Gastroesophageal sphincter (tissue), 4 donors: Measurements from ENCODE around the gene CELA2B. TPM values are rescaled to one million over a fixed set of nuclear protein-coding genes. Genes with fewer than 3 reads are reported as not detected.

Experiments
- ATAC-seq: fragments of 150-250 bp; one replicate; pipeline ENCODE4 v1.9.1; 2016; ENCODE audit warnings: mild to moderate bottlenecking, moderate library complexity
- H3K27ac ChIP-seq, 4 donors: fragments of 200-600 bp; sonication (generic) in 3 of 4; 1 replicate in 3 of 4; 2 replicates in 1 of 4; pipeline ENCODE4 v1.5.1; 2016 to 2019
- H3K27me3 ChIP-seq: fragments of 200-600 bp; sonication (generic); one replicate; pipeline ENCODE4 v1.5.1; 2019
- H3K36me3 ChIP-seq, 2 donors: fragments of 200-600 bp; sonication (generic); one replicate each; pipeline ENCODE4 v1.5.1; 2019; ENCODE audit warnings: control low read depth in 1 of 2
- H3K4me1 ChIP-seq, 3 donors: fragments of 200-600 bp; sonication (generic); 1 replicate in 2 of 3; 2 replicates in 1 of 3; pipeline ENCODE4 v1.5.1; 2016 to 2019; ENCODE audit warnings: control low read depth in 2 of 3
- H3K4me3 ChIP-seq, 2 donors: fragments of 200-600 bp; sonication (generic); one replicate each; pipeline ENCODE4 v1.5.1; 2019; ENCODE audit warnings: mild to moderate bottlenecking in 1 of 2, moderate library complexity in 1 of 2
- H3K9me3 ChIP-seq, 3 donors: fragments of 200-600 bp; sonication (generic); one replicate each; pipeline ENCODE4 v1.5.1; 2017 to 2019; ENCODE audit warnings: control low read depth in 2 of 3
- EP300 ChIP-seq: sonication (generic); formaldehyde crosslinking; IDR thresholded peaks from one replicate; pipeline ENCODE4 v1.6.1; 2017; ENCODE audit warnings: antibody characterized with exemption, mild to moderate bottlenecking
- POLR2A ChIP-seq, 2 donors: fragments of 450-650 bp; IDR thresholded peaks; one replicate each; pipeline ENCODE4 v1.6.1; 2017; ENCODE audit warnings: antibody characterized with exemption in 2 of 2, mild to moderate bottlenecking in 2 of 2, moderate library complexity in 1 of 2
- POLR2AphosphoS5 ChIP-seq: sonication (generic); formaldehyde crosslinking; IDR thresholded peaks from one replicate; pipeline ENCODE4 v1.6.1; 2017; ENCODE audit warnings: antibody characterized with exemption
- WGBS, 2 donors: methylation state at CpG; one replicate each; pipeline ENCODE4 v1.1.5; 2018; ENCODE audit warnings: low coverage in 1 of 2; 5-methylcytosine and 5-hydroxymethylcytosine counted together
- total RNA-seq, 4 donors: library from RNA; depleted of rRNA; stranded (reverse); fragments of >200 nt; gene quantifications; one replicate each; pipeline ENCODE4 v1.1.0, GENCODE V29; 2016
- TF ChIP-seq, protein P1 (sequence below), 4 experiments: fragments of 200-600 bp in 2 of 4; fragments of 450-650 bp in 2 of 4; sonication (generic) in 1 of 4; IDR thresholded peaks; one replicate each; pipeline ENCODE4 v1.5.1; 2017 to 2019; ENCODE audit warnings: antibody characterized with exemption in 4 of 4, mild to moderate bottlenecking in 2 of 4, moderate library complexity in 2 of 4

CELA2B gene
- total RNA-seq, 4 donors from 2014 or later, result not detected

DNA sequence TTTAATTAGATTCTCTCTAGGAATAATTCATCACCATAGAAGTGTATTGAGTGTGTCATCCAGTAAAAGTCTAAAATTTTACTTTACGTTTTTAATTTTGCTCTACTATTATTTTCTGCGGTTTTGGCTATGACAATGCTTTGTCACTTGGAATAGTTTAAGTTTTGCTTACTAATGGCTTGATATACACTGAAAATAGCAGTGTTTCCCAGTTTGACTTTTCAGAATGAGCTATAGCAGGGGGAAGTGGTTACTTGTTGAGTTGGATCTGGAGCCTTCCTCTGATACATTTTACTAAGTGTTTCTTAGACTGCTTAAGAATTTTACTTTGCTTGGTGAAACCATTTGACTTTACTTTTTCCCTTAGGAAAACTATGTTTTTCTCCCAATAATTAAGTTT, 55.8 kb downstream of the CELA2B start:
- Histone ChIP-seq H3K4me3 (no peak overlapping the region), H3K4me1 (peaks cover 0 to 24% (median 0%) of the 10 kb centered on the region in 3 donors), H3K9me3 (no peaks in the 10 kb centered on the region), H3K27me3 (no peaks in the 10 kb centered on the region), H3K27ac (no peak overlapping the region), H3K36me3 (peaks cover 0 to 45% of the 10 kb centered on the region in 2 donors)
- ATAC-seq, result no peak
- TF ChIP-seq, protein P1, sequence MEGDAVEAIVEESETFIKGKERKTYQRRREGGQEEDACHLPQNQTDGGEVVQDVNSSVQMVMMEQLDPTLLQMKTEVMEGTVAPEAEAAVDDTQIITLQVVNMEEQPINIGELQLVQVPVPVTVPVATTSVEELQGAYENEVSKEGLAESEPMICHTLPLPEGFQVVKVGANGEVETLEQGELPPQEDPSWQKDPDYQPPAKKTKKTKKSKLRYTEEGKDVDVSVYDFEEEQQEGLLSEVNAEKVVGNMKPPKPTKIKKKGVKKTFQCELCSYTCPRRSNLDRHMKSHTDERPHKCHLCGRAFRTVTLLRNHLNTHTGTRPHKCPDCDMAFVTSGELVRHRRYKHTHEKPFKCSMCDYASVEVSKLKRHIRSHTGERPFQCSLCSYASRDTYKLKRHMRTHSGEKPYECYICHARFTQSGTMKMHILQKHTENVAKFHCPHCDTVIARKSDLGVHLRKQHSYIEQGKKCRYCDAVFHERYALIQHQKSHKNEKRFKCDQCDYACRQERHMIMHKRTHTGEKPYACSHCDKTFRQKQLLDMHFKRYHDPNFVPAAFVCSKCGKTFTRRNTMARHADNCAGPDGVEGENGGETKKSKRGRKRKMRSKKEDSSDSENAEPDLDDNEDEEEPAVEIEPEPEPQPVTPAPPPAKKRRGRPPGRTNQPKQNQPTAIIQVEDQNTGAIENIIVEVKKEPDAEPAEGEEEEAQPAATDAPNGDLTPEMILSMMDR (IDR thresholded peaks at IDR 0.05), result no peak
- TF ChIP-seq POLR2AphosphoS5, result no peak
- no peak for TF ChIP-seq POLR2A (IDR thresholded peaks at IDR 0.05)
- no peak for TF ChIP-seq EP300
- 82 to 85% methylated on average over 2 of the region's 2 CpGs for WGBS, 2 donors

DNA sequence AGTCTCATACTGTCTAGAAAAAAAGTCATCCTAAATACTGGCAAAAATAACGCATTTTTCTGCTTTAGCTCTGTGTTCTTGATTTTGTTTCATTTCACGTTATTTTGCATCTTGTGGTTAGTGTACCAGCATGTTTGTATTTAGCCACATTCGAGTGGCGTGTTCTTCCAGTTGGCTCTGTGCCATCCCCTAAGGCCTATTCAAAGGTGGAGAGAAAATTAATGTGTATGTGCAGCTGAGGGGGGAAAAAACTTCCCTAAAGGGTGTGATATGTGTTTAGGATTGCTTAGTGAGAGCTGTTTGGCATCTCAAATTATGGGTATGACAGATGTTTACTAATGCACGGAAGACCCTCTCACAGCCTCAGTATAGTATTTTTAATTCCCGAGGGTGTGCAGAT, 62.9 kb downstream of the CELA2B start:
- H3K4me1 ChIP-seq, result no peaks in the 10 kb centered on the region
- no peak overlapping the region for H3K4me3 ChIP-seq
- no peak overlapping the region for H3K27ac ChIP-seq
- peaks cover 0 to 99% of the 10 kb centered on the region in 2 donors for H3K36me3 ChIP-seq
- no peaks in the 10 kb centered on the region for H3K9me3 ChIP-seq
- no peaks in the 10 kb centered on the region for H3K27me3 ChIP-seq
- ATAC-seq, result no peak
- WGBS, 2 donors, result 80 to 88% methylated on average over 4 to 6 of the region's 6 CpGs
- no peak for TF ChIP-seq POLR2AphosphoS5
- no peak for TF ChIP-seq EP300
- no peak for TF ChIP-seq POLR2A (IDR thresholded peaks at IDR 0.05)

DNA sequence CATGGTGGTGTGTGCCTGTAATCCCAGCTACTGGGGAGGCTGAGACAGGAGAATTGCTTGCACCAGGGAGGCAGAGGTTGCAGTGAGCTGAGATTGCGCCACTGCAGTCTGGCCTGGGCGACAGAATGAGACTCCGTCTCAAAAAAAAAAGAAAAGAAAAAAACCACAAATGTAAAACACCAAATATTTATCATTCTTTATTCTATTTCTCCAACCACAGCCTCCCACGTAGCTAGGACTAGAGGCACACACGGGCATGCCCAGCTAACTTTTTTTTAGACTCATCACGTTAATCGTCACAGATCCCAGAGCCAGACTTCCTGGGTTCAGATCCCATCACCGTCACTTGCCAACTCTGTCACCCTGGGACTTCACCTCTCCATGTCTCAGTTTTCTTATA, 64.3 kb downstream of the CELA2B start:
- TF ChIP-seq, protein P1 (IDR thresholded peaks at IDR 0.05), result no peak
- TF ChIP-seq POLR2A (IDR thresholded peaks at IDR 0.05), result no peak
- no peak for TF ChIP-seq POLR2AphosphoS5
- TF ChIP-seq EP300, result no peak
- peaks cover 0 to 99% of the 10 kb centered on the region in 2 donors for H3K36me3 ChIP-seq

More for the DNA sequence above, 64.3 kb downstream of the CELA2B start:
- Histone ChIP-seq H3K4me1 (no peaks in the 10 kb centered on the region), H3K27ac (no peak overlapping the region), H3K4me3 (no peak overlapping the region), H3K27me3 (no peaks in the 10 kb centered on the region), H3K9me3 (no peaks in the 10 kb centered on the region)
- 87 to 97% methylated on average over 8 of the region's 8 CpGs for WGBS, 2 donors
- no peak for ATAC-seq

Other genes starting within 250 kb of the CELA2B start
- 1 to 10 TPM in 1 of 4 donors, not detected in 3; 1.1 TPM for gene FHAD1, start 228.9 kb upstream of the CELA2B start, total RNA-seq
- gene EFHD2, start 66.2 kb upstream of the CELA2B start, total RNA-seq, result 10 to 100 TPM; 26.3 to 60.7 (median 53.7) TPM
- not detected for gene CTRC, start 37.7 kb upstream of the CELA2B start, total RNA-seq
- gene CELA2A, start 19.4 kb upstream of the CELA2B start, total RNA-seq, result not detected
- 10 to 100 TPM; 11.0 to 22.5 (median 14.3) TPM for gene CASP9, start 48.1 kb downstream of the CELA2B start, total RNA-seq
- 10 to 100 TPM; 10.2 to 18.7 (median 13.8) TPM for gene DNAJC16, start 50.7 kb downstream of the CELA2B start, total RNA-seq
- not detected for gene AGMAT, start 108.9 kb downstream of the CELA2B start, total RNA-seq
- gene DDI2, start 141.4 kb downstream of the CELA2B start, total RNA-seq, result 10 to 100 TPM; 14.3 to 37.2 (median 16.5) TPM
- 10 to 100 TPM; 32.1 to 65.2 (median 41.8) TPM for gene PLEKHM2, start 208.2 kb downstream of the CELA2B start, total RNA-seq